ENCODE results near the gene ADAMTS14. TPM values are rescaled to one million over a fixed set of nuclear protein-coding genes. Genes with fewer than 3 reads are reported as not detected.

Gene ADAMTS14
- total RNA-seq, 1 donor from 2014 or later, result 29.8 TPM

DNA sequence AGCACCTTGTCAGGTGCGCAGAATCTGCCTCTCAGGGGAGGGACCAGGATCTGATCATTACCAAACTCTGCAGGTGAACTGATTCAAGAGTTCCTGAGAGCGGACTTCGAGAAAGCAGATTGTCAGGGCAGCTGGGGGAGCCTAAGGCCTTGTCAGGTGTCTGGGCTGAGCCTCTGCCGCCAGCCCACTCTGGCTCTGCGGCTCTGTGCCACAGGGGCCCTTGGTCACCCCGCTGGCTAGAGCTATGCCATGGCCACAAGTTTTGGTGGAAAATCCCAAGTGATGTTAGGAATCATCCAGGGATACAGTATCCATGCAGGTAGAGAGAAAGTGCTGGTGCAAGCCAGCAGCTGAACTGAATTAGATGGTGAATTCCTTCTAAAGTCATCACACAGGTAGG, 4.2 kb downstream of the ADAMTS14 start:
- TF ChIP-seq, protein P1, sequence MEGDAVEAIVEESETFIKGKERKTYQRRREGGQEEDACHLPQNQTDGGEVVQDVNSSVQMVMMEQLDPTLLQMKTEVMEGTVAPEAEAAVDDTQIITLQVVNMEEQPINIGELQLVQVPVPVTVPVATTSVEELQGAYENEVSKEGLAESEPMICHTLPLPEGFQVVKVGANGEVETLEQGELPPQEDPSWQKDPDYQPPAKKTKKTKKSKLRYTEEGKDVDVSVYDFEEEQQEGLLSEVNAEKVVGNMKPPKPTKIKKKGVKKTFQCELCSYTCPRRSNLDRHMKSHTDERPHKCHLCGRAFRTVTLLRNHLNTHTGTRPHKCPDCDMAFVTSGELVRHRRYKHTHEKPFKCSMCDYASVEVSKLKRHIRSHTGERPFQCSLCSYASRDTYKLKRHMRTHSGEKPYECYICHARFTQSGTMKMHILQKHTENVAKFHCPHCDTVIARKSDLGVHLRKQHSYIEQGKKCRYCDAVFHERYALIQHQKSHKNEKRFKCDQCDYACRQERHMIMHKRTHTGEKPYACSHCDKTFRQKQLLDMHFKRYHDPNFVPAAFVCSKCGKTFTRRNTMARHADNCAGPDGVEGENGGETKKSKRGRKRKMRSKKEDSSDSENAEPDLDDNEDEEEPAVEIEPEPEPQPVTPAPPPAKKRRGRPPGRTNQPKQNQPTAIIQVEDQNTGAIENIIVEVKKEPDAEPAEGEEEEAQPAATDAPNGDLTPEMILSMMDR (IDR thresholded peaks at IDR 0.05; ENCODE audit: partially characterized antibody, unreplicated experiment), result no peak
- Mint-ChIP-seq H3K36me3 (ENCODE audit: unreplicated experiment) (no peaks in the 10 kb centered on the region), H3K27ac (ENCODE audit: unreplicated experiment) (no peak overlapping the region), H3K27me3 (ENCODE audit: unreplicated experiment) (peaks cover 16% of the 10 kb centered on the region), H3K4me3 (ENCODE audit: unreplicated experiment) (peak overlapping the region; percentile 20), H3K9me3 (ENCODE audit: unreplicated experiment) (peaks cover 8% of the 10 kb centered on the region), H3K4me1 (ENCODE audit: low read depth, unreplicated experiment) (peaks cover 40% of the 10 kb centered on the region)
- DNase-seq, result no peak

- Mint-ChIP-seq H3K4me3 (ENCODE audit: unreplicated experiment) (no peak overlapping the region), H3K27me3 (ENCODE audit: unreplicated experiment) (peaks cover 16% of the 10 kb centered on the region), H3K4me1 (ENCODE audit: low read depth, unreplicated experiment) (peaks cover 45% of the 10 kb centered on the region), H3K36me3 (ENCODE audit: unreplicated experiment) (no peaks in the 10 kb centered on the region), H3K9me3 (ENCODE audit: unreplicated experiment) (peaks cover 6% of the 10 kb centered on the region), H3K27ac (ENCODE audit: unreplicated experiment) (no peak overlapping the region)
- TF ChIP-seq, protein P1 (IDR thresholded peaks at IDR 0.05; ENCODE audit: partially characterized antibody, unreplicated experiment), result no peak
- no peak for DNase-seq
Measured at GRCh38 chr10:70677016-70677415, 4.7 kb downstream of the ADAMTS14 start.

DNA sequence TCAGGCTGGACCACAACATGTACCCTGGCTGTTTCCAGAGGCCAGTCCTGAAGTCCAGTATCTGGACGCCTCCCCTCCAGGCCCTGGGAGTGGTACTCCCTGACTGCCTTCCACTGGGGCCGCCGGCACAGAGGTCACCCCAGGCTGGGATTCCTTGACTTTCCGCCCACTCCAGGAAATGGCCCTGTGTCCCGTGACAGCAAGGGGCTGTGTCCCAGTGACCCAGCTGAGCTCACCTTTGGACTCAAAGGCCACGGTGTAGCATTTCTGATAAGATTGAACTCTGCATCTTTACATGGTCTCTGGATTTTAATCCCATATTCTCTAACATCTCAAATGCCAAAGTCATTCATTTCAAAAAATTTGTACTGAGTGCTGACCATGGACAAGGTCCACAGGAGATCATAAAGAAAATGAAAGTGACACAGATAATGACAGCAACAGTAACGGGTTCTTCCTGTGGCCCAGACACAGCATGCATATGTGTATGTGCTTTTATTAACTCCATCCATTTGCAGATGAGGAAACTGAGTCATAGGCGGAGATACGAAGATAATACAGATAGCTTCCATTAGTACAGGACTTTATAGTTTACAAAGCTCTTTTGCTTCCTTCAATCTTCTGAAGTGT, 5.4 kb downstream of the ADAMTS14 start:
- Mint-ChIP-seq H3K27me3 (ENCODE audit: unreplicated experiment) (peaks cover 18% of the 10 kb centered on the region), H3K4me3 (ENCODE audit: unreplicated experiment) (no peak overlapping the region), H3K27ac (ENCODE audit: unreplicated experiment) (peak overlapping the region; percentile 95), H3K36me3 (ENCODE audit: unreplicated experiment) (no peaks in the 10 kb centered on the region), H3K4me1 (ENCODE audit: low read depth, unreplicated experiment) (peaks cover 49% of the 10 kb centered on the region), H3K9me3 (ENCODE audit: unreplicated experiment) (peaks cover 6% of the 10 kb centered on the region)
- TF ChIP-seq, protein P1 (IDR thresholded peaks at IDR 0.05; ENCODE audit: partially characterized antibody, unreplicated experiment), result no peak
- DNase-seq, result no peak

DNA sequence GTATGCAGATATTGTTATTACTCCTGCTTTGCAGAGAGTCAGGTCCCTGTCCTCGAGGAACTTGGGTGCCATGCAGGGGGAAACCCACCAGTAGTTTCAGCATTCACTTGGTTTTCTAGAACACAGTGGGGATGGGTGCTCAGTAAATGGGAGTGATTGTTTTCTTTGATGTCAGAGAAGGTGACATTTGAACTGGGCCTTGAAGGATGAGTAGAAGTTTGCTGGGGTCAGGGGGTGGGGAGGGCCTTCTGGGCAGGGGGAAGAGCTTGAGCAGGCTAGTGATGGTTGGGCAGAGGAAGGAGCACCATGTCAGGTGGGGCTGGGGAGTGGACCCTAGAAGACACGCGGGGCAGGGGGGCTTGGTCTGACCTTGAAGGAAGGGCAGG, 5.9 kb downstream of the ADAMTS14 start:
- DNase-seq, result no peak
- Mint-ChIP-seq H3K27me3 (ENCODE audit: unreplicated experiment) (peaks cover 18% of the 10 kb centered on the region), H3K9me3 (ENCODE audit: unreplicated experiment) (peaks cover 6% of the 10 kb centered on the region), H3K36me3 (ENCODE audit: unreplicated experiment) (no peaks in the 10 kb centered on the region), H3K4me1 (ENCODE audit: low read depth, unreplicated experiment) (peaks cover 48% of the 10 kb centered on the region), H3K27ac (ENCODE audit: unreplicated experiment) (peak overlapping the region; percentile 95), H3K4me3 (ENCODE audit: unreplicated experiment) (no peak overlapping the region)
- TF ChIP-seq, protein P1 (IDR thresholded peaks at IDR 0.05; ENCODE audit: partially characterized antibody, unreplicated experiment), result no peak

- H3K36me3 Mint-ChIP-seq (ENCODE audit: unreplicated experiment), result no peaks in the 10 kb centered on the region
- DNase-seq, result no peak
- H3K4me1 Mint-ChIP-seq (ENCODE audit: low read depth, unreplicated experiment), result peaks cover 51% of the 10 kb centered on the region
- H3K4me3 Mint-ChIP-seq (ENCODE audit: unreplicated experiment), result peak overlapping the region; percentile 52
- peaks cover 18% of the 10 kb centered on the region for H3K27me3 Mint-ChIP-seq (ENCODE audit: unreplicated experiment)
- peak overlapping the region; percentile 95 for H3K27ac Mint-ChIP-seq (ENCODE audit: unreplicated experiment)
- TF ChIP-seq, protein P1 (IDR thresholded peaks at IDR 0.05; ENCODE audit: partially characterized antibody, unreplicated experiment), result no peak
- H3K9me3 Mint-ChIP-seq (ENCODE audit: unreplicated experiment), result peaks cover 6% of the 10 kb centered on the region
Measured at GRCh38 chr10:70678757-70679489, 6.6 kb downstream of the ADAMTS14 start.

Data from glutamatergic neuron (in vitro differentiated cells).